ENCODE results near the gene FAM193B.

DNA sequence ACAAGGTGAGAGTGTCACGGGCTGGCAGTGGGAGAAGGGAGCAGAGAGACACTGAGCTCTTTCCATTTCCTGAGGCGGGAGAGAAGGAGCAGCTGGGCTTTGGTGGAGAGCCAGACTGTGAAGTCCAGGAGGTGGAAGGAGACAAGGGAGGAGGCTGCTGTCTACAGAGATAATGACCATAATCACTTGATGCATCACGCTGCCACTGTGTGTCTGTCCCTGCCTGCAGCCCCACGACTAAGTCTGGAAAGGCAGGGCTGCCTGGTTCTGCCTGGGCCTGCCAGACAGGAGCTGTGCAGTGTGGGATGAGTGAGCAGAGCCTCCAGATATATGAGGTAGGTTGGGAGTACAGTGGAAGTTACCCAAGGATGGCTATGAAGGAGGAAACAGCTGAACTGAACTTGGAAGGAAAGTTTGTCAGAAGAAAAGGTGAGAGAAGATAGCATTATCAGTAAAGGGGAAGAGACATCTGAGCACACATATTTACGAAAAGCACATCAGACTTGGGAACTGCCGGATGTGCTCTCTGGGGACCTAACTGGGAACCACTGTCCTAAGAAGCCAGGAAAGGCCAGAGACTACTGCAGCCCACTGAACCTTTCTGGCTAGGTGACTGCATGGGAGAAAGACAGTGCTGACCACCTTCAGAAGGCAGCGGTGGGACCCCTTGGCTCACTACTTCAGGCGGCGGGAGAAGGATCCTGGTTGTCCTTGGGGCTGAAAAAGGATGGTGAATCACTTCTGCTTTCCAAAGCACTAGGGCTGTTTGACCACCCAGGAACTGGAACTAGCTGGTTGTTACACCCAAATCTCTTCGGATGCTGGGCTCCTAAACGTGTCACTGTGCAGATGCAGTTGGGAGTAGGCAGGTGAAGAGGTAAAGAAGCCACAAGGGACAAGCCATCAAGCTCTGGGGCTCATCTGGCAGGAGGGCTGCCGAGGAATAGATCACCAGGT is 24.8 kb downstream of the FAM193B start:
- TF ChIP-seq CBX5 (CRISPR knock-in tag; IDR thresholded peaks at IDR 0.05; ENCODE audit: borderline replicate concordance) (no peak), ZNF331 (CRISPR knock-in tag; IDR thresholded peaks at IDR 0.05) (no peak), ZNF225 (CRISPR knock-in tag; IDR thresholded peaks at IDR 0.05) (no peak), ZNF256 (CRISPR knock-in tag; conservative IDR thresholded peaks at IDR 0.05) (no peak), ZNF740 (CRISPR knock-in tag; IDR thresholded peaks at IDR 0.05) (no peak), NONO (IDR thresholded peaks at IDR 0.05) (no peak), NONO (CRISPR knock-in tag; conservative IDR thresholded peaks at IDR 0.05) (no peak), TCF7L2 (IDR thresholded peaks at IDR 0.05; ENCODE audit: low read depth, low read length) (no peak)
- TF ChIP-seq, protein P1, sequence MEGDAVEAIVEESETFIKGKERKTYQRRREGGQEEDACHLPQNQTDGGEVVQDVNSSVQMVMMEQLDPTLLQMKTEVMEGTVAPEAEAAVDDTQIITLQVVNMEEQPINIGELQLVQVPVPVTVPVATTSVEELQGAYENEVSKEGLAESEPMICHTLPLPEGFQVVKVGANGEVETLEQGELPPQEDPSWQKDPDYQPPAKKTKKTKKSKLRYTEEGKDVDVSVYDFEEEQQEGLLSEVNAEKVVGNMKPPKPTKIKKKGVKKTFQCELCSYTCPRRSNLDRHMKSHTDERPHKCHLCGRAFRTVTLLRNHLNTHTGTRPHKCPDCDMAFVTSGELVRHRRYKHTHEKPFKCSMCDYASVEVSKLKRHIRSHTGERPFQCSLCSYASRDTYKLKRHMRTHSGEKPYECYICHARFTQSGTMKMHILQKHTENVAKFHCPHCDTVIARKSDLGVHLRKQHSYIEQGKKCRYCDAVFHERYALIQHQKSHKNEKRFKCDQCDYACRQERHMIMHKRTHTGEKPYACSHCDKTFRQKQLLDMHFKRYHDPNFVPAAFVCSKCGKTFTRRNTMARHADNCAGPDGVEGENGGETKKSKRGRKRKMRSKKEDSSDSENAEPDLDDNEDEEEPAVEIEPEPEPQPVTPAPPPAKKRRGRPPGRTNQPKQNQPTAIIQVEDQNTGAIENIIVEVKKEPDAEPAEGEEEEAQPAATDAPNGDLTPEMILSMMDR (CRISPR knock-in tag; IDR thresholded peaks at IDR 0.05): no peak
- TF ChIP-seq, protein P2, sequence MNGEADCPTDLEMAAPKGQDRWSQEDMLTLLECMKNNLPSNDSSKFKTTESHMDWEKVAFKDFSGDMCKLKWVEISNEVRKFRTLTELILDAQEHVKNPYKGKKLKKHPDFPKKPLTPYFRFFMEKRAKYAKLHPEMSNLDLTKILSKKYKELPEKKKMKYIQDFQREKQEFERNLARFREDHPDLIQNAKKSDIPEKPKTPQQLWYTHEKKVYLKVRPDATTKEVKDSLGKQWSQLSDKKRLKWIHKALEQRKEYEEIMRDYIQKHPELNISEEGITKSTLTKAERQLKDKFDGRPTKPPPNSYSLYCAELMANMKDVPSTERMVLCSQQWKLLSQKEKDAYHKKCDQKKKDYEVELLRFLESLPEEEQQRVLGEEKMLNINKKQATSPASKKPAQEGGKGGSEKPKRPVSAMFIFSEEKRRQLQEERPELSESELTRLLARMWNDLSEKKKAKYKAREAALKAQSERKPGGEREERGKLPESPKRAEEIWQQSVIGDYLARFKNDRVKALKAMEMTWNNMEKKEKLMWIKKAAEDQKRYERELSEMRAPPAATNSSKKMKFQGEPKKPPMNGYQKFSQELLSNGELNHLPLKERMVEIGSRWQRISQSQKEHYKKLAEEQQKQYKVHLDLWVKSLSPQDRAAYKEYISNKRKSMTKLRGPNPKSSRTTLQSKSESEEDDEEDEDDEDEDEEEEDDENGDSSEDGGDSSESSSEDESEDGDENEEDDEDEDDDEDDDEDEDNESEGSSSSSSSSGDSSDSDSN (CRISPR knock-in tag; IDR thresholded peaks at IDR 0.05): no peak
- TF ChIP-seq, protein P3, sequence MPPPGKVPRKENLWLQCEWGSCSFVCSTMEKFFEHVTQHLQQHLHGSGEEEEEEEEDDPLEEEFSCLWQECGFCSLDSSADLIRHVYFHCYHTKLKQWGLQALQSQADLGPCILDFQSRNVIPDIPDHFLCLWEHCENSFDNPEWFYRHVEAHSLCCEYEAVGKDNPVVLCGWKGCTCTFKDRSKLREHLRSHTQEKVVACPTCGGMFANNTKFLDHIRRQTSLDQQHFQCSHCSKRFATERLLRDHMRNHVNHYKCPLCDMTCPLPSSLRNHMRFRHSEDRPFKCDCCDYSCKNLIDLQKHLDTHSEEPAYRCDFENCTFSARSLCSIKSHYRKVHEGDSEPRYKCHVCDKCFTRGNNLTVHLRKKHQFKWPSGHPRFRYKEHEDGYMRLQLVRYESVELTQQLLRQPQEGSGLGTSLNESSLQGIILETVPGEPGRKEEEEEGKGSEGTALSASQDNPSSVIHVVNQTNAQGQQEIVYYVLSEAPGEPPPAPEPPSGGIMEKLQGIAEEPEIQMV (CRISPR knock-in tag; IDR thresholded peaks at IDR 0.05; ENCODE audit: low read depth): no peak
